ENCODE results near the gene MCF2L.
"Not testable (repeated sequence)": the region's sequence is repeated elsewhere in the genome, so short reads cannot be mapped to it uniquely, and the experiment has no call there.

Gene MCF2L

DNA sequence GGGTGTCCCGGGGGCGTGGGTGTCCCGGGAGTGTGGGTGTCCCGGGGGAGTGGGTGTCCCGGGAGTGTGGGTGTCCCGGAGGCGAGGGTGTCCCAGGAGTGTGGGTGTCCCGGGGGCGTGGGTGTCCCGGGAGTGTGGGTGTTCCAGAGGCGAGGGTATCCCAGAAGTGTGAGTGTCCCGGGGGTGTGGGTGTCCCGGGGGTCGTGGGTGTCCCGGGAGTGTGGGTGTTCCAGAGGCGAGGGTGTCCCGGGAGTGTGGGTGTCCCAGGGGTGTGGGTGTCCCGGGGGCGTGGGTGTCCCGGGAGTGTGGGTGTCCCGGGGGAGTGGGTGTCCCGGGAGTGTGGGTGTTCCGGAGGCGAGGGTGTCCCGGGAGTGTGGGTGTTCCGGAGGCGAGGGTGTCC, 139.5 kb downstream of the MCF2L start:
- in situ Hi-C loops (cut with HindIII; ENCODE audit: low sequenced_read_pairs): not testable (repeated sequence)

DNA sequence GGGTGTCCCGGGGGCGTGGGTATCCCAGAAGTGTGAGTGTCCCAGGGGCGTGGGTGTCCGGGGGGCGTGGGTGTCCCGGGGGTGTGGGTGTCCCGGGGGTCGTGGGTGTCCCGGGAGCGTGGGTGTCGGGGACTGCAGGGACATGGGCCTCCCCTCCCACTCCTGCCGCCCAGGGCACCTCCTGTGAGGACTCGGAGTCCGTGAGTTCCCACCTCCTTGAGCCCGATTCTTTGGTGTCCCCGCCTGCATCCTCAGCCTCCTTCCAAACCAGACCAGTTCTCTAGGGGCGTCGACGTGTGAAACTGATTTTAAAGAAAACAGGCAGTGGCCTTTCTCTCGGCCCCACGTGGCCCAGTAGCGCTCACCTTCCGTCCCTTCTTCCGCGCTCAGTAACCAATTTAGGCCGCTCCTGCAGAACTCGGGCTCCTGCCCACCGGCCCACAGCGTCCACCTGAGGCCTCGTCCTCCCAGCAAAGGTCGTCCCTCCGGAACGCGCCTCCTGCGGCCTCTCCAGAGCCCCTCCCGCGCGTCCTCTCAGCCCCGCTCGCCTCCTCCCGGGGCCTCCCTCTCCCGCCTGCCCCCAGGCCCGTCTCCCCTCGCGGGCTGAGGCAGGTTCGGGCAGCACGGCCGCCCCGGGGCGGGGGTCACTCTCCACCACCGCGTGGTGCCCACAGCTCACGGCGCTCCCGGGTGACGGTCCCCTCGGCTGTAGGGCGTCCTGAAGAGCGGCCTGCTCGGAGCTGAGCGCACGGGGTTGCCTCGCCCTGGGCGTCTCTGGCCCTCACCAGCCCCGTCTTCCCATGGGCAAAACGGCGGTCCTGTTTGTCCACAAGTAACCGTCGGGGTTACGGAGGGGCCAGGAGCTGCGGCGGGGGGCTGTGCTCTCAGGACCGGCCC, 140.4 kb downstream of the MCF2L start:
- in situ Hi-C loops (cut with HindIII; ENCODE audit: low sequenced_read_pairs): no loop called here

- in situ Hi-C loops (cut with HindIII; ENCODE audit: low sequenced_read_pairs): no loop called here
Measured at GRCh38 chr13:113110048-113110851, 141.2 kb downstream of the MCF2L start.

DNA sequence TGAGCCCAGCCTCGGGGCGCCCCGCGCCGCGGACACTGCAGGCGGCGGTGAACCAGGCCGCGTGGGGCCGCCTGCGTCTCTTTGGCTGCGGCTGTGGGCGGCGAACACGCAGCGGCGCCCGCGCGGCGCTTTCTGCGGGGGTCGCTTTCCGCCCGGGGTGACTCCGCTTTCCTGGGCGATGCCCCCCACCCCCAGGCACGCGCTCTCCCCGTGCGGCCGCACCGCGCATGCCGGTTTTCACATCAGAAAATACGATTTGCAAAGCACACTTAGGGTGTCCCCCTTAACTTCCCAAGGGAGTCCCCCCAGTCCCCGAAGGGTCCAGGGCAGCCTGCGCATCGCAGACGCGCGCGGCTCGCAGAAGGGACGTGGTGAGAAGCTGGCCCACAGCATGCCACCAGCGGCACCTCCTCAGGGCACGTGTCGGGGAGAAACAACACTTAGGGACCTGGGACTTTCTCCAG, 141.9 kb downstream of the MCF2L start:
- in situ Hi-C loops (cut with HindIII; ENCODE audit: low sequenced_read_pairs): no loop called here

DNA sequence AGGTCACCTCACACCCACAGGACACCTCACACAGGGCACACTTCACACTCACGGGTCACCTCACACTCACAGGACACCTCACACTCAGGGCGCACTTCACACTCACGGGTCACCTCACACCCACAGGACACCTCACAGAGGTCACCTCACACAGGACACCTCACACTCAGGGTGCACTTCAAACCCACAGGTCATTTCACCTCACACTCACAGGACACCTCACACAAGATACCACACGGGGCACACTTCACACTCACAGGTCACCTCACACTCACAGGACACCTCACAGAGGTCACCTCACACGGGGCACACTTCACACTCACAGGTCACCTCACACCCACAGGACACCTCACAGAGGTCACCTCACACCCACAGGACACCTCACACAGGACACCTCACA, 142.8 kb downstream of the MCF2L start:
- in situ Hi-C loops (cut with HindIII; ENCODE audit: low sequenced_read_pairs): not testable (repeated sequence)

DNA sequence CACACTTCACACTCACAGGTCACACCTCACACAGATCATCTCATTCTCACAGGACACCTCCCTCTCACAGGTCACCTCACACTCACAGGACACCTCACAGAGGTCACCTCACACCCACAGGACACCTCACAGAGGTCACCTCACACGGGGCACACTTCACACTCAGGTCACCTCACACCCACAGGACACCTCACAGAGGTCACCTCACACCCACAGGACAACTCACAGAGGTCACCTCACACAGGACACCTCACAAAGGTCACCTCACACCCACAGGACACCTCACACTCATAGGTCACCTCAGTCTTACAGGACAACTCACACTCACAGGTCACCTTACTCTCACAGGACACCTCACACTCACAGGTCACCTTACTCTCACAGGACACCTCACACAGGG, 143.5 kb downstream of the MCF2L start:
- in situ Hi-C loops (cut with HindIII; ENCODE audit: low sequenced_read_pairs): not testable (repeated sequence)

DNA sequence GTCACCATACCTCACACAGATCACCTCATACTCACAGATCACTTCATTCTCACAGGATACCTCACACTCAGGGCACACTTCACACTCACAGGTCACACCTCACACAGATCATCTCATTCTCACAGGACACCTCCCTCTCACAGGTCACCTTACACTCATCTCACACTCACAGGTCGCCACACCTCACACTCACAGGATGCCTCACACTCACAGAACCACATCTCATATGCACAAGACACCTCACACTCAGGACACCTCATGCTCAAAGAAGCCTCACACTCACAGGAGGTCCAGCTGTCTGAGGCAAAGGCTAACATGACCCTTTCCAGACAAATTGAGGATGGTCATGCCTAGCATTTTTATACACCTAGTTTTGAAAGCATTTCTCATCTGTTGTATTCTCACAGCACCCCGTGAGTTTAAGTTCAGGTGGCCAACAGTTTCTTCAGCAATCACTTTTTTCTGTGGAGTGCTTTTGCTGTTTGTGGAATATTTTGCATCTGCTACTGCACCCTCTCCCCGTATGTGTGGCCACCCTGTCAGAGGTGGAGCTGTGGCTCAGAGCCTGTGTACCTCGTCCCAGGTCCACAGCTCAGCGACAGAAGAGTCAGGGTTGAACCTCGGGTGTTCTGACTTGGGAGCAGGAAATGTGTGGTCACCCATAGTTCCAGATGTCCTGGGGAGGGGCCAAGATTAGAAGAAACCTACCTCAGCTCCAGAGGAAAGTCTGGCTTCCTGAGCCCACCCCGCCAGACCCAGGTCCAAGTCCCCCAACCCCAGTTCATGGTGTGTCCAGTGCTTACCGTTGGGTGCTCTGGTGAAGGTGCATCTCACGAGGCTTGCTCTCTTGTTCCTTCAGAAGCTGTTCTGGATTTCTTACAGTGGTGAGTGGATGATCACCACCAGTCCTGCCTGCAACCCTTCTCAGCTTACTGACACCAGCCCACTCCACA, 144.2 kb downstream of the MCF2L start:
- in situ Hi-C loops (cut with HindIII; ENCODE audit: low sequenced_read_pairs): no loop called here

DNA sequence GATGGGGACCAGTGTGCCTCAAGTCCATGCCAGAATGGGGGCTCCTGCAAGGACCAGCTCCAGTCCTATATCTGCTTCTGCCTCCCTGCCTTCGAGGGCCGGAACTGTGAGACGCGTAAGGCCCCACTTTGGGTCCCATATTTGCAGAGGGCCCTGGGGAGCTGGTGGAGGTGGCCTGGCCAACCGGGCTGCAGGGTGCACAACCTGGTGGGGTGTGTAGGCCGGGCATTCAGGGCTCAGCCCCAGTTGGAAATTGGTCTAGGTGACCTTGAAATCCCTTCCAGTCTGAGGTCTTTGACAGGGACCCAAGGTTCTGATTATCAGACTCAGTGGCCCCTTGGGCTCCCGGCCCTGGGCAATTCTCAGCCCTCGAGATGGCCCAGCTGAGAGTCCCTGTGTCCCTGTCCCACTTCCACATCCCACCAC, 144.8 kb downstream of the MCF2L start:
- in situ Hi-C loops (cut with HindIII; ENCODE audit: low sequenced_read_pairs): no loop called here

- in situ Hi-C loops (cut with HindIII; ENCODE audit: low sequenced_read_pairs): no loop called here
Measured at GRCh38 chr13:113114511-113115362, 145.7 kb downstream of the MCF2L start.

- in situ Hi-C loops (cut with HindIII; ENCODE audit: low sequenced_read_pairs): no loop called here
Measured at GRCh38 chr13:113115363-113116205, 146.6 kb downstream of the MCF2L start.

DNA sequence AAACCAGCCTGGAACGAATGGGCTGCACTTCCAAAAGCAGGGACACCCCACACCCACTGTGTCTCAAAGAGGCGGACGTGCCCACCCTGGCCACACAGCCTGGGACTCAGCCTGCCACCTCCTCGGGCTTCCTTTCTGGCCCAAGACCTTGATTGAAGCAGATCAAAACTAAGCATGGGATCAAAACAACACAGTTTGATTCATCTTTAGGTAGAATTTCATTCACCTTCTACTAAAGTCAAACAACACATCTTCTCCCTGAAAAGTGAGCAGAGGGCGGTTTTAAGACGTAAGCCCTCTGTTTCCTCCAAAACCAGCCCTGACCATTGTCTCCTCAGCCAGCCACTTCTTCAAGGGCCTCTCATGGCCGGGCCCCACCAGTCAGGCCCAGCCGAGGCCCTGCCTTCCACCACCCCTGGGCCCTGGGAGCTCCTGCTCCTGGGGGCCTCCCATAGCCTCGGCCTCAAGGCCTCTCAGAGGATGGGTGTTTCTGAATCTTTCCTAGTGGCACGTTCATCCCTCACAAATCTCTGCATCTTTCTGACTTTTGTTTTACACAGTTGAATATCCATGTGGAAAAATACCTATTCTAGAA, 147.3 kb downstream of the MCF2L start:
- in situ Hi-C loops (cut with HindIII; ENCODE audit: low sequenced_read_pairs): no loop called here

- in situ Hi-C loops (cut with HindIII; ENCODE audit: low sequenced_read_pairs): no loop called here
Measured at GRCh38 chr13:113116871-113117271, 147.9 kb downstream of the MCF2L start.

DNA sequence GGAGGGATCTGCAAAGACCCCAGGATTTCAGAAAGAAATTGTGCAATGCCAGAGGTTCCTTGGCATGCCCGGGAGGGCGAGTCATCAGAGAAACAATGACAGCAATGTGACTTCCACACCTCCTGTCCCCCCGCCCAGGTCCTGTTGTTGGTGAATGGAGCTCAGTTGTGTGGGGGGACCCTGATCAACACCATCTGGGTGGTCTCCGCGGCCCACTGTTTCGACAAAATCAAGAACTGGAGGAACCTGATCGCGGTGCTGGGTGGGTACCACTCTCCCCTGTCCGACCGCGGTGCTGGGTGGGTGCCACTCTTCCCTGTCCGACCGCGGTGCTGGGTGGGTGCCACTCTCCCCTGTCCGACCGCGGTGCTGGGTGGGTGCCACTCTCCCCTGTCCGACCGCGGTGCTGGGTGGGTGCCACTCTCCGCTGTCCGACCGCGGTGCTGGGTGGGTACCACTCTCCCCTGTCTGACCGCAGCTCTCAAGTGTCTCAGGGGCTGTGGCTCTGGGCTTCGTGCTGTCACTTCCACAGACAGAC, 148.4 kb downstream of the MCF2L start:
- in situ Hi-C loops (cut with HindIII; ENCODE audit: low sequenced_read_pairs): no loop called here

GRCh38 chr13:113117911-113118260, 148.9 kb downstream of the MCF2L start:
- in situ Hi-C loops (cut with HindIII; ENCODE audit: low sequenced_read_pairs): no loop called here

DNA sequence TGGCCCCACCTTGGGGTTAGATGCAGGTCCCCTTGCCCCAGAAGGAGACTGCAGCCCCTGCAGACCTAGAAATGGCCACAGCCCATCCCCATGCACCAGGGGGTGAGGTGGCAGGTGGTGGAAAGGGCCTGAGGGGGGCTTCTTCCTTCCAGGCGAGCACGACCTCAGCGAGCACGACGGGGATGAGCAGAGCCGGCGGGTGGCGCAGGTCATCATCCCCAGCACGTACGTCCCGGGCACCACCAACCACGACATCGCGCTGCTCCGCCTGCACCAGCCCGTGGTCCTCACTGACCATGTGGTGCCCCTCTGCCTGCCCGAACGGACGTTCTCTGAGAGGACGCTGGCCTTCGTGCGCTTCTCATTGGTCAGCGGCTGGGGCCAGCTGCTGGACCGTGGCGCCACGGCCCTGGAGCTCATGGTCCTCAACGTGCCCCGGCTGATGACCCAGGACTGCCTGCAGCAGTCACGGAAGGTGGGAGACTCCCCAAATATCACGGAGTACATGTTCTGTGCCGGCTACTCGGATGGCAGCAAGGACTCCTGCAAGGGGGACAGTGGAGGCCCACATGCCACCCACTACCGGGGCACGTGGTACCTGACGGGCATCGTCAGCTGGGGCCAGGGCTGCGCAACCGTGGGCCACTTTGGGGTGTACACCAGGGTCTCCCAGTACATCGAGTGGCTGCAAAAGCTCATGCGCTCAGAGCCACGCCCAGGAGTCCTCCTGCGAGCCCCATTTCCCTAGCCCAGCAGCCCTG, 149.4 kb downstream of the MCF2L start:
- in situ Hi-C loops (cut with HindIII; ENCODE audit: low sequenced_read_pairs): no loop called here

GRCh38 chr13:113119166-113119821, 150.3 kb downstream of the MCF2L start:
- in situ Hi-C loops (cut with HindIII; ENCODE audit: low sequenced_read_pairs): no loop called here

DNA sequence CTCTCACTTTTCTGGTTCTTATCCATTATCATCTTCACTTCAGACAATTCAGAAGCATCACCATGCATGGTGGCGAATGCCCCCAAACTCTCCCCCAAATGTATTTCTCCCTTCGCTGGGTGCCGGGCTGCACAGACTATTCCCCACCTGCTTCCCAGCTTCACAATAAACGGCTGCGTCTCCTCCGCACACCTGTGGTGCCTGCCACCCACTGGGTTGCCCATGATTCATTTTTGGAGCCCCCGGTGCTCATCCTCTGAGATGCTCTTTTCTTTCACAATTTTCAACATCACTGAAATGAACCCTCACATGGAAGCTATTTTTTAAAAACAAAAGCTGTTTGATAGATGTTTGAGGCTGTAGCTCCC, 150.8 kb downstream of the MCF2L start:
- in situ Hi-C loops (cut with HindIII; ENCODE audit: low sequenced_read_pairs): no loop called here

Measured in endothelial cell of hepatic sinusoid (primary cell).